H1 (cell line): ENCODE results near the gene SRGAP3. TPM values are rescaled to one million over a fixed set of nuclear protein-coding genes. Genes with fewer than 3 reads are reported as not detected.

Source experiments
- BACH1 ChIP-seq: IDR thresholded peaks from 2 replicates; pipeline ENCODE4 v1.6.1; 2012; ENCODE audit warnings: low read length, improper control_type of control experiment
- CBX8 ChIP-seq: fragments of 300-800, 300-1000 bp; sonication (generic); IDR thresholded peaks from 2 replicates; pipeline ENCODE4 v1.7.1; 2016; ENCODE audit warnings: low read depth, low read length, borderline replicate concordance
- KDM5A ChIP-seq: fragments of 200-600 bp; IDR thresholded peaks from 2 replicates; pipeline ENCODE4 v1.7.1; 2012; ENCODE audit warnings: mild to moderate bottlenecking, low read length, inconsistent platforms, mixed read lengths
- SP4 ChIP-seq: IDR thresholded peaks from 2 replicates; pipeline ENCODE4 v1.6.1; 2012; ENCODE audit warnings: low read length, inconsistent platforms
- TAF1 ChIP-seq: IDR thresholded peaks from 2 replicates; pipeline ENCODE4 v1.6.1; 2011; ENCODE audit warnings: mild to moderate bottlenecking, low read depth, low read length
- polyA plus RNA-seq, 7 experiments: library from polyadenylated mRNA; depleted of rRNA in 3 of 7; stranded (reverse) in 5 of 7; unstranded in 2 of 7; fragments of >200 nt in 5 of 7; fragments of 200-250 nt in 2 of 7; gene quantifications; 1 replicate in 5 of 7; 2 replicates in 1 of 7; 4 replicates in 1 of 7; pipeline versions ENCODE4 v1.2.1 to v1.2.3, GENCODE V29; 2011 to 2013; ENCODE audit warnings: missing spikeins in 2 of 7, mixed read lengths in 2 of 7
- total RNA-seq: library from RNA; stranded (reverse); fragmentation: NEBNext Ultra II Directional; extraction: Animal tissue kit (Norgen Biotek cat#: 25700); gene quantifications from 2 replicates; pipeline ENCODE4 v1.2.1, GENCODE V29; 2021

SRGAP3 gene
- total and polyA plus RNA-seq, 2 of the 8 experiments (the other 6 are each of a cell fraction or from before 2014, with no cell fraction given): 5.8 to 11.4 TPM

DNA sequence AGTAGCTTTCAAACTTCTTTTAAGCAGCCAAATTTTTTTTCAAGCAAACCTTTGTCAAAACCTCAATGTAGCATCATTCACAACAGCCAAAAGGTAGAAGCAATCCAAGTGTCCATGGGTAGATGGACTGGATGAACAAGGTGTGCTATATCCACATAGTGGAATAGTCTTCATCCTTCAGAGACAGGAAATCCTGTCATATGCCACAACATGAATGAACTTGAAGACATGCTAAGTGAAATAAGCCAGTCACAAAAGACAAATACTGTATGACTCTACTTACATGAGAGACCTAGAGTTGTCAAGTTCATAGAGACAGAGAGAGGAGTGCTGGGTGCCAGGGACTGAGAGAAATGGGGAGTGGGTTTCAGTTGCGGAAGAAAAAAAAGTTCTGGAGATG, 87.6 kb downstream of the SRGAP3 start (continued):
- TF ChIP-seq SP4: no peak
- no peak for TF ChIP-seq KDM5A
- no peak for TF ChIP-seq CBX8
- TF ChIP-seq BACH1: no peak
- TF ChIP-seq TAF1: no peak
